Stimulated activated CD4-positive, alpha-beta T cell treated with anti-CD3 and anti-CD28 coated beads, Interleukin-4, amount 100 ng/mL, for 4 hours (primary cell): Measurements from ENCODE around the gene MAP4K3.

Experiments used
- DNase-seq, 2 experiments: peaks; one replicate each; pipeline ENCODE4 v3.0.0-alpha.2; 2020

Gene MAP4K3

GRCh38 chr2:39436592-39437521 lies at the start of gene MAP4K3:
TSS of gene MAP4K3 (minus strand) at chr2:39437285. CDS start at chr2:39436987, 298 bp downstream.
- peak; percentile 72 to 73 for DNase-seq

GRCh38 chr2:39486071-39486470 lies 49.0 kb upstream of the MAP4K3 start:
- DNase-seq = no peak

GRCh38 chr2:39484620-39485495 lies 47.8 kb upstream of the MAP4K3 start:
- DNase-seq = no peak

- no peak for DNase-seq
Measured at GRCh38 chr2:39484206-39484605, 47.1 kb upstream of the MAP4K3 start.

- no peak for DNase-seq
Measured at GRCh38 chr2:39483534-39483933, 46.4 kb upstream of the MAP4K3 start.

- DNase-seq = no peak
Measured at GRCh38 chr2:39481611-39482010, 44.5 kb upstream of the MAP4K3 start.

- DNase-seq = no peak
Measured at GRCh38 chr2:39479696-39480095, 42.6 kb upstream of the MAP4K3 start.

GRCh38 chr2:39479053-39479670 lies 42.1 kb upstream of the MAP4K3 start:
- DNase-seq = no peak

GRCh38 chr2:39476524-39476923 lies 39.4 kb upstream of the MAP4K3 start:
- DNase-seq = no peak

GRCh38 chr2:39475006-39475405 lies 37.9 kb upstream of the MAP4K3 start:
- no peak for DNase-seq

GRCh38 chr2:39470580-39470979 lies 33.5 kb upstream of the MAP4K3 start:
- no peak for DNase-seq

- DNase-seq = no peak
Measured at GRCh38 chr2:39469807-39470206, 32.7 kb upstream of the MAP4K3 start.

- DNase-seq = no peak
Measured at GRCh38 chr2:39468579-39469451, 31.7 kb upstream of the MAP4K3 start.

- DNase-seq = no peak
Measured at GRCh38 chr2:39466311-39466710, 29.2 kb upstream of the MAP4K3 start.

- no peak for DNase-seq
Measured at GRCh38 chr2:39464864-39465263, 27.8 kb upstream of the MAP4K3 start.

GRCh38 chr2:39455826-39456225 lies 18.7 kb upstream of the MAP4K3 start:
- DNase-seq = no peak

GRCh38 chr2:39452396-39452795 lies 15.3 kb upstream of the MAP4K3 start:
- no peak for DNase-seq

GRCh38 chr2:39451954-39452353 lies 14.9 kb upstream of the MAP4K3 start:
- DNase-seq = no peak

GRCh38 chr2:39448169-39448502 lies 11.1 kb upstream of the MAP4K3 start:
- DNase-seq = no peak

GRCh38 chr2:39447266-39448168 lies 10.4 kb upstream of the MAP4K3 start:
- no peak for DNase-seq

- DNase-seq = no peak
Measured at GRCh38 chr2:39445934-39446333, 8.8 kb upstream of the MAP4K3 start.
